Right lobe of liver (tissue), 6 donors: Measurements from ENCODE around the gene KCNE2. TPM values are rescaled to one million over a fixed set of nuclear protein-coding genes. Genes with fewer than 3 reads are reported as not detected.

Experiments used
- ATAC-seq, 4 donors: fragments of 200-7000 bp; cut with Tn5 transposase; one replicate each; pipeline ENCODE4 v1.9.1; 2020; ENCODE audit warnings: mild to moderate bottlenecking in 4 of 4, moderate library complexity in 4 of 4
- DNase-seq, 3 donors: peaks; one replicate each; pipeline ENCODE4 v3.0.0-alpha.2; 2020
- H3K27ac ChIP-seq, 3 donors: fragments of 200-600 bp; one replicate each; pipeline ENCODE4 v1.8.0; 2022
- H3K27me3 ChIP-seq, 2 donors: fragments of 200-600 bp; one replicate each; pipeline ENCODE4 v1.8.0; 2022
- H3K36me3 ChIP-seq, 4 donors: fragments of 200-600 bp; sonication (generic) in 1 of 4; one replicate each; pipeline versions ENCODE4 v1.5.1 to v1.8.0; 2017 to 2022; ENCODE audit warnings: control low read depth in 1 of 4
- H3K4me1 ChIP-seq, 4 donors: fragments of 200-600 bp; sonication (generic) in 1 of 4; one replicate each; pipeline versions ENCODE4 v1.5.1 to v1.8.0; 2017 to 2022; ENCODE audit warnings: control low read depth in 1 of 4
- H3K4me3 ChIP-seq, 3 donors: fragments of 200-600 bp; one replicate each; pipeline ENCODE4 v1.8.0; 2022
- H3K9me3 ChIP-seq, 4 donors: fragments of 200-600 bp; sonication (generic) in 1 of 4; one replicate each; pipeline versions ENCODE4 v1.5.1 to v1.8.0; 2017 to 2022; ENCODE audit warnings: control low read depth in 1 of 4
- CTCF ChIP-seq, 4 donors: fragments of 200-600 bp in 3 of 4; fragments of 450-650 bp in 1 of 4; IDR thresholded peaks; one replicate each; pipeline versions ENCODE4 v1.5.1 to v1.8.0; 2016 to 2022; ENCODE audit warnings: antibody characterized with exemption in 4 of 4, mild to moderate bottlenecking in 2 of 4
- POLR2A ChIP-seq: fragments of 450-650 bp; IDR thresholded peaks from one replicate; pipeline ENCODE4 v1.6.1; 2017; ENCODE audit warnings: antibody characterized with exemption, mild to moderate bottlenecking
- WGBS: methylation state at CpG from one replicate; pipeline ENCODE4 v1.1.6; 2018; ENCODE audit warnings: low coverage, low lambda C conversion rate; ENCODE audit not compliant: insufficient coverage; ENCODE audit errors: missing lambda C conversion rate; 5-methylcytosine and 5-hydroxymethylcytosine counted together
- intact Hi-C, 2 donors: fragments of 100-400 bp; cut with DNase I; formaldehyde crosslinking; loops; one replicate each; pipeline versions ENCODE4 v1.11.2 to v1.14.1; 2022
- total RNA-seq, 6 experiments: library from RNA; depleted of rRNA in 2 of 6; stranded (reverse); fragments of >200 nt in 2 of 6; fragmentation: NEBNext Ultra II Directional in 3 of 6; extraction: Animal tissue kit (Norgen Biotek cat#: 25700) in 3 of 6; gene quantifications; one replicate each; pipeline versions ENCODE4 v1.1.0 to v1.2.4, GENCODE V29; 2016 to 2023
- donor health status: DM: no; HTN: yes; CAD: no.
- donor health status: DM: no; HTN: no; CAD: no.
- donor health status: DM: no; HTN: no; CAD: no.
- donor health status: DM: no; HTN: yes; CAD: no.
- donor health status: DM: no; HTN: yes; CAD: no.

The KCNE2 gene
- total RNA-seq, 6 experiments from 2014 or later: not detected

DNA sequence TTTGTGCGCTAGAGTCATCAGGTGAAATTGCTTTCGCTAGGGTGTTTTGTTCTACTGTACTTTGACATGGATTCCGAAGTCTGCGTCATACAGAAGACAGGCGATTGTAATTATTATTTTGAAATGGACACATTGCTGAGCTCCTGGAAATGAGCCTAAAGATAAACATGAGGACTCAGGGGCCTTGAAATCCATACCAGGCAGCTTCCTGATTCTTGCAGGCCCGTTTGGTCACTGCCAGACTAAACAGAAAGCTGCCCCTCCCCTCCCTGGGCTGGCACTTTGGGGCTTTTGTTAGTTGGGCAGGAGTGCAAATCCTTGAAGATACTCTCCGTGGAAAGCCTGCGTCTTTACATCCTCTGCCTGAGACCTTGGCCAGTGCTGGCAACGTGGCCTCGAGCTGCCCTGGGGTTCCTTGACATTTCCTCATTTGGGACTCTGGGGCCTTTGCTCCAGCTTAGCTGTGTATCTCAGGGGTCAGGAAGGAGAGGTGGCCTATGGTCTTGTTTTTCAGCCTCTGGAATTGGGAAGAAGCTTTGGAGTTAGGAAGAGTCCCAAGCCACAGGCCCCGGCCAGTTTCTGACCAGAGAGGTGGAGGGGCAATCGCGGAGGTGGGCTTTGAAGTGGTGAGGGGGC, 26.9 kb upstream of the KCNE2 start:
- intact Hi-C loops: no loop called here
- DNase-seq: no peak
- Histone ChIP-seq H3K4me1 (no peaks in the 10 kb centered on the region), H3K36me3 (no peaks in the 10 kb centered on the region), H3K27me3 (no peaks in the 10 kb centered on the region), H3K4me3 (no peak overlapping the region), H3K9me3 (no peaks in the 10 kb centered on the region), H3K27ac (no peak overlapping the region)
- no peak for ATAC-seq
- no peak for TF ChIP-seq POLR2A
- TF ChIP-seq CTCF (IDR thresholded peaks at IDR 0.05): no peak
- WGBS: 72% methylated on average over 8 of the region's 13 CpGs

GRCh38 chr21:34337741-34338140, 26.1 kb upstream of the KCNE2 start:
- no peak for DNase-seq
- no peaks in the 10 kb centered on the region for H3K36me3 ChIP-seq
- no peak overlapping the region for H3K27ac ChIP-seq
- H3K4me1 ChIP-seq: no peaks in the 10 kb centered on the region
- TF ChIP-seq POLR2A: no peak
- no peak for TF ChIP-seq CTCF (IDR thresholded peaks at IDR 0.05)
- no peak overlapping the region for H3K4me3 ChIP-seq
- intact Hi-C loops: no loop called here
- H3K9me3 ChIP-seq: no peaks in the 10 kb centered on the region
- ATAC-seq: no peak
- no peaks in the 10 kb centered on the region for H3K27me3 ChIP-seq
- 40% methylated on average over 6 of the region's 6 CpGs for WGBS

DNA sequence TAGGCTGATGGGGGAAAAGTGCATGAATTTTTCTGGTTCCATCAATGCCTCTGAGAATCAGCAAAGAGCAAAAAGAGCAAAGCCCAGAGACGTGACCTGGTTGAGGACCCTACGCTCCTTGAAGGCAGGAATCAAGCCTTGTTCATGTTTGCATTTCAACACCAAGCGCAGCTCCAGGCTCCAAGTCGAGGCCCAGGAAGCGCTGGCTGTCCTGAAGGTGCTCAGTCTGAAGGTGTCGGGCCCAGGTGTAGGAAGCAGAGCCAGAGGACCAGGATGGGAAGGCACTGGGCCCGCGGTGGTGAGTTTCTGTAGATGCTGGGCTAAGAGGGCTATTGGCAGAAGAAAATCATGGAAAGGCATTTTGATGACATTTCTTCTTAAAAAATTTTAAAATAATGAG, 25.6 kb upstream of the KCNE2 start:
- no peaks in the 10 kb centered on the region for H3K36me3 ChIP-seq
- no peak for TF ChIP-seq CTCF (IDR thresholded peaks at IDR 0.05)
- TF ChIP-seq POLR2A: no peak
- no peaks in the 10 kb centered on the region for H3K9me3 ChIP-seq
- H3K4me1 ChIP-seq: no peaks in the 10 kb centered on the region
- no peak overlapping the region for H3K27ac ChIP-seq
- H3K4me3 ChIP-seq: no peak overlapping the region
- no peak for ATAC-seq
- intact Hi-C loops: no loop called here
- DNase-seq: no peak
- no peaks in the 10 kb centered on the region for H3K27me3 ChIP-seq
- WGBS: 90% methylated on average over 5 of the region's 8 CpGs

DNA sequence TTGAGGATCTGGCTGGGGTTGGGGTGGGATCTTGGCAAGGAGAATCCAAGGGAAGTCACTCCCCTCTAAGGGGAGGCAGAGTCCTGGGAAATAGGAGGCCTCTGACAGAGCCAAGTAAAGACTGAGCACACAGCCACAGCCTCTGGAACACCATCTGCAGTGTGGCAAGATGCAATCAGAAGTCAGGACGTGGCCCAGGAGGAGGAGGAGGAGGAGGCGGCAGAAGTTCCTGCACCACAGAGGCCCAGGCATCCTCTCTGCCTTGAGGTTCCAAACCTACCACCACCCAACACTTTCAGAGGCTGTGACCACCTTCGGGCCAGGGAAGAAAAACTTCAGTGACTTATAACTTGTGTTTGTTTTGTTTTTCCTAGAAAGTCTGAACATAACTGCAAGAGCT, 23.7 kb upstream of the KCNE2 start:
- DNase-seq (no peak), ATAC-seq (no peak)
- Histone ChIP-seq H3K27ac (no peak overlapping the region), H3K9me3 (no peaks in the 10 kb centered on the region), H3K27me3 (no peaks in the 10 kb centered on the region), H3K36me3 (no peaks in the 10 kb centered on the region), H3K4me1 (no peaks in the 10 kb centered on the region), H3K4me3 (no peak overlapping the region)
- TF ChIP-seq CTCF (IDR thresholded peaks at IDR 0.05): no peak
- no peak for TF ChIP-seq POLR2A
- 69% methylated on average over 3 of the region's 3 CpGs for WGBS
- intact Hi-C loops: no loop called here

DNA sequence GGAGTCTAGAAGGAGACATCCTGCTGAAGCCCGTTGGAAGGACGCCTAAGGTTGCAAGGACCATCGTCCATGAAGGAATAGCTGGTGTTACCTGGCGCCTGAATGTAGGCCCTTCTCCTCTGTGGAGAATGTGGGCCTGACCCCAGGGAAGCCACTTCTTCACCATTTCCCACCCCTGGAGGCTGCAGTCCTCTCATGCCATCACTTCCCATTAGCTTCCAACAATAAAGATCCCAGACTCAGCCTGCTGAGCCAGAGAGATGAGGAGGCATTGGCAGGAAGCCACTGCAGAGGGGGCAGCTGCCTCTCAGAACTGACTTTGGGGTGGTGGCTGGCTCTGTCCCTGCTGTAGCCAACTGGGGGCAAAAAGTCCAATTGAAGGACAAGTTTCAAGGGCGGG, 21.3 kb upstream of the KCNE2 start:
- Histone ChIP-seq H3K4me1 (no peaks in the 10 kb centered on the region), H3K36me3 (no peaks in the 10 kb centered on the region), H3K9me3 (no peaks in the 10 kb centered on the region), H3K4me3 (no peak overlapping the region), H3K27ac (no peak overlapping the region), H3K27me3 (no peaks in the 10 kb centered on the region)
- no peak for TF ChIP-seq POLR2A
- no peak for TF ChIP-seq CTCF (IDR thresholded peaks at IDR 0.05)
- no peak for ATAC-seq
- DNase-seq: no peak
- no CpG with 5 or more reads among the region's 5 CpGs for WGBS
- intact Hi-C loops: no loop called here
